ENCODE data around the gene RBMS3. TPM values are rescaled to one million over a fixed set of nuclear protein-coding genes. Genes with fewer than 3 reads are reported as not detected.
"Not testable (repeated sequence)": the region's sequence is repeated elsewhere in the genome, so short reads cannot be mapped to it uniquely, and the experiment has no call there.

Gene RBMS3
- polyA plus RNA-seq, 3 donors from 2014 or later, result not detected

GRCh38 chr3:29468187-29468586, 187.3 kb downstream of the RBMS3 start:
- Mint-ChIP-seq H3K4me1 (no peaks in the 10 kb centered on the region), H3K27me3 (ENCODE audit: low read depth in 3 of 3) (no peaks in the 10 kb centered on the region), H3K9me3 (peaks cover 0 to 6% (median under 1%) of the 10 kb centered on the region in 6 donors), H3K27ac (no peak overlapping the region), H3K36me3 (no peaks in the 10 kb centered on the region), H3K4me3 (no peak overlapping the region)
- no peak for DNase-seq

- not testable (repeated sequence) for DNase-seq; H3K27me3 Mint-ChIP-seq (ENCODE audit: low read depth in 3 of 3); H3K36me3 Mint-ChIP-seq; H3K27ac Mint-ChIP-seq; H3K4me3 Mint-ChIP-seq; H3K4me1 Mint-ChIP-seq; H3K9me3 Mint-ChIP-seq
These were observed 192.8 kb downstream of the RBMS3 start for GRCh38 chr3:29473481-29474170.

- no peak for DNase-seq
- Mint-ChIP-seq H3K4me3 (no peak overlapping the region), H3K27ac (no peak overlapping the region), H3K36me3 (no peaks in the 10 kb centered on the region), H3K4me1 (no peaks in the 10 kb centered on the region), H3K27me3 (ENCODE audit: low read depth in 3 of 3) (peaks cover 0 to 3% (median 0%) of the 10 kb centered on the region in 3 donors), H3K9me3 (peaks cover 0 to 10% (median 6%) of the 10 kb centered on the region in 6 donors)
These were observed 194.5 kb downstream of the RBMS3 start for GRCh38 chr3:29475305-29475840.

GRCh38 chr3:29475854-29476253, 195.0 kb downstream of the RBMS3 start:
- H3K4me3 Mint-ChIP-seq, result no peak overlapping the region
- no peak for DNase-seq
- peaks cover 0 to 10% (median 6%) of the 10 kb centered on the region in 6 donors for H3K9me3 Mint-ChIP-seq
- no peaks in the 10 kb centered on the region for H3K4me1 Mint-ChIP-seq
- no peak overlapping the region for H3K27ac Mint-ChIP-seq
- H3K27me3 Mint-ChIP-seq (ENCODE audit: low read depth in 3 of 3), result peaks cover 0 to 3% (median 0%) of the 10 kb centered on the region in 3 donors
- H3K36me3 Mint-ChIP-seq, result no peaks in the 10 kb centered on the region

- H3K4me1 Mint-ChIP-seq, result no peaks in the 10 kb centered on the region
These were observed 197.7 kb downstream of the RBMS3 start for GRCh38 chr3:29478611-29479010.

GRCh38 chr3:29481249-29481648, 200.4 kb downstream of the RBMS3 start:
- Mint-ChIP-seq H3K4me1 (no peaks in the 10 kb centered on the region), H3K9me3 (peaks cover 1 to 10% (median 5%) of the 10 kb centered on the region in 6 donors), H3K4me3 (no peak overlapping the region), H3K27ac (no peak overlapping the region), H3K27me3 (ENCODE audit: low read depth in 3 of 3) (no peaks in the 10 kb centered on the region), H3K36me3 (no peaks in the 10 kb centered on the region)
- no peak for DNase-seq

More at GRCh38 chr3:29478611-29479010, 197.7 kb downstream of the RBMS3 start:
- Mint-ChIP-seq H3K27ac (no peak overlapping the region), H3K4me3 (no peak overlapping the region), H3K27me3 (ENCODE audit: low read depth in 3 of 3) (peaks cover 0 to 3% (median 0%) of the 10 kb centered on the region in 3 donors), H3K9me3 (peaks cover 3 to 8% (median 5%) of the 10 kb centered on the region in 6 donors), H3K36me3 (no peaks in the 10 kb centered on the region)
- DNase-seq, result no peak

- no peaks in the 10 kb centered on the region for H3K36me3 Mint-ChIP-seq
- peaks cover 1 to 12% (median 7%) of the 10 kb centered on the region in 6 donors for H3K9me3 Mint-ChIP-seq
- no peaks in the 10 kb centered on the region for H3K27me3 Mint-ChIP-seq (ENCODE audit: low read depth in 3 of 3)
- no peak overlapping the region for H3K27ac Mint-ChIP-seq
- H3K4me1 Mint-ChIP-seq, result no peaks in the 10 kb centered on the region
- DNase-seq, result no peak
- H3K4me3 Mint-ChIP-seq, result no peak overlapping the region
These were observed 201.3 kb downstream of the RBMS3 start for GRCh38 chr3:29481969-29482767.

GRCh38 chr3:29484633-29485032, 203.8 kb downstream of the RBMS3 start:
- Mint-ChIP-seq H3K4me1 (no peaks in the 10 kb centered on the region), H3K4me3 (no peak overlapping the region), H3K27me3 (ENCODE audit: low read depth in 3 of 3) (peaks cover 0 to 1% (median 0%) of the 10 kb centered on the region in 3 donors), H3K36me3 (no peaks in the 10 kb centered on the region), H3K9me3 (peaks cover 3 to 17% (median 14%) of the 10 kb centered on the region in 6 donors), H3K27ac (no peak overlapping the region)
- no peak for DNase-seq

GRCh38 chr3:29486096-29486495, 205.2 kb downstream of the RBMS3 start:
- no peaks in the 10 kb centered on the region for H3K36me3 Mint-ChIP-seq
- no peak overlapping the region for H3K27ac Mint-ChIP-seq
- H3K9me3 Mint-ChIP-seq, result peaks cover 7 to 26% (median 13%) of the 10 kb centered on the region in 6 donors
- H3K4me1 Mint-ChIP-seq, result no peaks in the 10 kb centered on the region
- no peak overlapping the region for H3K4me3 Mint-ChIP-seq
- H3K27me3 Mint-ChIP-seq (ENCODE audit: low read depth in 3 of 3), result peaks cover 0 to 1% (median 0%) of the 10 kb centered on the region in 3 donors
- DNase-seq, result no peak

- H3K4me3 Mint-ChIP-seq, result no peak overlapping the region
- no peaks in the 10 kb centered on the region for H3K36me3 Mint-ChIP-seq
- no peak for DNase-seq
- no peak overlapping the region for H3K27ac Mint-ChIP-seq
- peaks cover 7 to 25% (median 13%) of the 10 kb centered on the region in 6 donors for H3K9me3 Mint-ChIP-seq
- peaks cover 0 to 1% (median 0%) of the 10 kb centered on the region in 3 donors for H3K27me3 Mint-ChIP-seq (ENCODE audit: low read depth in 3 of 3)
- no peaks in the 10 kb centered on the region for H3K4me1 Mint-ChIP-seq
These were observed 206.0 kb downstream of the RBMS3 start for GRCh38 chr3:29486917-29487316.

GRCh38 chr3:29488922-29489321, 208.1 kb downstream of the RBMS3 start:
- Mint-ChIP-seq H3K36me3 (no peaks in the 10 kb centered on the region), H3K4me3 (no peak overlapping the region), H3K27ac (no peak overlapping the region), H3K4me1 (no peaks in the 10 kb centered on the region), H3K9me3 (peaks cover 7 to 25% (median 15%) of the 10 kb centered on the region in 6 donors), H3K27me3 (ENCODE audit: low read depth in 3 of 3) (peaks cover 0 to 3% (median 1%) of the 10 kb centered on the region in 3 donors)
- no peak for DNase-seq

- Mint-ChIP-seq H3K36me3 (no peaks in the 10 kb centered on the region), H3K27me3 (ENCODE audit: low read depth in 3 of 3) (peaks cover 0 to 3% (median 3%) of the 10 kb centered on the region in 3 donors), H3K4me3 (no peak overlapping the region), H3K9me3 (peaks cover 7 to 25% (median 14%) of the 10 kb centered on the region in 6 donors), H3K4me1 (no peaks in the 10 kb centered on the region), H3K27ac (no peak overlapping the region)
- DNase-seq, result no peak
These were observed 212.2 kb downstream of the RBMS3 start for GRCh38 chr3:29493109-29493508.

GRCh38 chr3:29494305-29495036, 213.6 kb downstream of the RBMS3 start:
- no peaks in the 10 kb centered on the region for H3K4me1 Mint-ChIP-seq
- peaks cover 2 to 21% (median 9%) of the 10 kb centered on the region in 6 donors for H3K9me3 Mint-ChIP-seq
- no peak for DNase-seq
- H3K27me3 Mint-ChIP-seq (ENCODE audit: low read depth in 3 of 3), result peaks cover 0 to 3% (median 3%) of the 10 kb centered on the region in 3 donors
- H3K27ac Mint-ChIP-seq, result no peak overlapping the region
- H3K36me3 Mint-ChIP-seq, result no peaks in the 10 kb centered on the region
- H3K4me3 Mint-ChIP-seq, result no peak overlapping the region
